Uterus (tissue), 2 donors: ENCODE measurements around the gene EAF1.

Experiments
- POLR2A ChIP-seq, 2 donors: fragments of 450-650 bp; IDR thresholded peaks; one replicate each; pipeline ENCODE4 v1.6.1; 2016; ENCODE audit warnings: antibody characterized with exemption in 2 of 2, mild to moderate bottlenecking in 1 of 2, moderate library complexity in 1 of 2
- TF ChIP-seq, protein P1 (sequence below), 4 experiments: fragments of 200-600 bp in 2 of 4; fragments of 450-650 bp in 2 of 4; sonication (generic) in 2 of 4; IDR thresholded peaks; one replicate each; pipeline ENCODE4 v1.5.1; 2016 to 2019; ENCODE audit warnings: antibody characterized with exemption in 4 of 4, mild to moderate bottlenecking in 2 of 4, moderate library complexity in 1 of 4

DNA sequence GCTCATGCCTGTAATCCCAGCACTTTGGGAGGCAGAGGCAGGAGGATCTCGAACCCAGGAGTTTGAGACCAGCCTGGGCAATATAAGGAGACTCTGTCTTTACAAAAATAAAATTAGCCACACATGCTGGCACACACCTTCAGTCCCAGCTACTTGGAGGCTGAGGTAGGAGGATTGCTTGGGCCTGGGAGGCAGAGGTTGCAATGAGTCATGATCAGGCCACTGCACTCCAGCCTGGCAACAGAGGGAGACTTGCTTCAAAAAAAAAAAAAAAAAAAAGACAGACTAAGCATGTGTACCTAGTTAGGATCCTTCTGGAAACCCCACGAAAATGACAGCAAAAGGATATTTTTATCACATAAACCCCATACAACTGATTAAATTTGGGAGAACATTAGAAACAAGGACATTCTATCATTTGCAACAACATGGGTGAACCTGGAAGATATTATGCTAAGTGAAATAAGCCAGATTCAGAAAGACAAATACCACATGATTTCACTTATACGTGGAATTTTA, 44.9 kb upstream of the EAF1 start:
- TF ChIP-seq POLR2A (IDR thresholded peaks at IDR 0.05): no peak
- TF ChIP-seq, protein P1, sequence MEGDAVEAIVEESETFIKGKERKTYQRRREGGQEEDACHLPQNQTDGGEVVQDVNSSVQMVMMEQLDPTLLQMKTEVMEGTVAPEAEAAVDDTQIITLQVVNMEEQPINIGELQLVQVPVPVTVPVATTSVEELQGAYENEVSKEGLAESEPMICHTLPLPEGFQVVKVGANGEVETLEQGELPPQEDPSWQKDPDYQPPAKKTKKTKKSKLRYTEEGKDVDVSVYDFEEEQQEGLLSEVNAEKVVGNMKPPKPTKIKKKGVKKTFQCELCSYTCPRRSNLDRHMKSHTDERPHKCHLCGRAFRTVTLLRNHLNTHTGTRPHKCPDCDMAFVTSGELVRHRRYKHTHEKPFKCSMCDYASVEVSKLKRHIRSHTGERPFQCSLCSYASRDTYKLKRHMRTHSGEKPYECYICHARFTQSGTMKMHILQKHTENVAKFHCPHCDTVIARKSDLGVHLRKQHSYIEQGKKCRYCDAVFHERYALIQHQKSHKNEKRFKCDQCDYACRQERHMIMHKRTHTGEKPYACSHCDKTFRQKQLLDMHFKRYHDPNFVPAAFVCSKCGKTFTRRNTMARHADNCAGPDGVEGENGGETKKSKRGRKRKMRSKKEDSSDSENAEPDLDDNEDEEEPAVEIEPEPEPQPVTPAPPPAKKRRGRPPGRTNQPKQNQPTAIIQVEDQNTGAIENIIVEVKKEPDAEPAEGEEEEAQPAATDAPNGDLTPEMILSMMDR (IDR thresholded peaks at IDR 0.05): no peak
